Gastrocnemius medialis (tissue), 4 donors: ENCODE results near the gene WDR70.
"Not testable (repeated sequence)": the region's sequence is repeated elsewhere in the genome, so short reads cannot be mapped to it uniquely, and the experiment has no call there.

Experiments
- CTCF ChIP-seq, 5 experiments: fragments of 450-650 bp in 3 of 5; fragments of 200-600 bp in 2 of 5; sonication (generic) in 2 of 5; IDR thresholded peaks in 4 of 5; conservative IDR thresholded peaks in 1 of 5; 1 replicate in 4 of 5; 2 replicates in 1 of 5; pipeline ENCODE4 v1.5.1; 2016 to 2019; ENCODE audit warnings: antibody characterized with exemption in 5 of 5, mild to moderate bottlenecking in 3 of 5, moderate library complexity in 3 of 5
- POLR2A ChIP-seq, 2 donors: fragments of 450-650 bp; IDR thresholded peaks; one replicate each; pipeline ENCODE4 v1.6.1; 2017; ENCODE audit warnings: antibody characterized with exemption in 2 of 2, mild to moderate bottlenecking in 2 of 2, moderate library complexity in 2 of 2

DNA sequence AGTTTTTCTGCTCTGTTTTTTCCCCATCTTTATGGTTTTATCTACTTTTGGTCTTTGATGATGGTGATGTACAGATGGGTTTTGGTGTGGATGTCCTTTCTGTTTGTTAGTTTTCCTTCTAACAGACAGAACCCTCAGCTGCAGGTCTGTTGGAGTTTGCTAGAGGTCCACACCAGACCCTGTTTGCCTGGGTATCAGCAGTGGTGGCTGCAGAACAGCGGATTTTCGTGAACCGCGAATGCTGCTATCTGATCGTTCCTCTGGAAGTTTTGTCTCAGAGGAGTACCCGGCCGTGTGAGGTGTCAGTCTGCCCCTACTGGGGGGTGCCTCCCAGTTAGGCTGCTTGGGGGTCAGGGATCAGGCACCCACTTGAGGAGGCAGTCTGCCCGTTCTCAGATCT, 300.2 kb downstream of the WDR70 start:
- not testable (repeated sequence) for TF ChIP-seq POLR2A (IDR thresholded peaks at IDR 0.05); CTCF (IDR thresholded peaks at IDR 0.05 in 4 of 5, conservative IDR thresholded peaks at IDR 0.05 in 1 of 5)
